Ascending aorta (tissue), 2 donors: Measurements from ENCODE around the gene FBLN5. TPM values are rescaled to one million over a fixed set of nuclear protein-coding genes. Genes with fewer than 3 reads are reported as not detected.

Source experiments
- DNase-seq, 2 donors: peaks; one replicate each; pipeline ENCODE4 v3.0.0-alpha.2; 2019; ENCODE audit warnings: low spot score in 2 of 2
- H3K27ac ChIP-seq, 2 donors: fragments of 200-600 bp; sonication (generic); one replicate each; pipeline ENCODE4 v1.5.1; 2016 to 2017; ENCODE audit warnings: mild to moderate bottlenecking in 1 of 2
- H3K27me3 ChIP-seq: fragments of 200-600 bp; sonication (generic); one replicate; pipeline ENCODE4 v1.5.1; 2017
- H3K36me3 ChIP-seq, 2 donors: fragments of 200-600 bp; sonication (generic); one replicate each; pipeline ENCODE4 v1.5.1; 2016
- H3K4me1 ChIP-seq, 2 donors: fragments of 200-600 bp; sonication (generic); one replicate each; pipeline ENCODE4 v1.5.1; 2016 to 2017; ENCODE audit warnings: mild to moderate bottlenecking in 1 of 2
- H3K4me3 ChIP-seq, 2 donors: fragments of 200-600 bp; sonication (generic); one replicate each; pipeline ENCODE4 v1.5.1; 2016 to 2017; ENCODE audit warnings: mild to moderate bottlenecking in 1 of 2
- H3K9me3 ChIP-seq, 2 donors: fragments of 200-600 bp; sonication (generic); one replicate each; pipeline ENCODE4 v1.5.1; 2016
- CTCF ChIP-seq, 3 experiments: fragments of 200-600 bp in 2 of 3; fragments of 450-650 bp in 1 of 3; sonication (generic) in 2 of 3; IDR thresholded peaks; one replicate each; pipeline ENCODE4 v1.5.1; 2016 to 2019; ENCODE audit warnings: antibody characterized with exemption in 3 of 3, mild to moderate bottlenecking in 1 of 3, moderate library complexity in 1 of 3
- intact Hi-C: fragments of 100-400 bp; cut with DNase I; formaldehyde crosslinking; loops from one replicate; pipeline ENCODE4 v1.15.1; 2023
- total RNA-seq: library from RNA; depleted of rRNA; stranded (reverse); fragments of >200 nt; gene quantifications from one replicate; pipeline ENCODE4 v1.1.0, GENCODE V29; 2016

The FBLN5 gene
- total RNA-seq, 1 donor from 2014 or later, result 280 TPM

- Histone ChIP-seq H3K4me1 (peaks cover 24 to 67% of the 10 kb centered on the region in 2 donors), H3K27ac (peak overlapping the region; percentile 60 to 91), H3K27me3 (no peaks in the 10 kb centered on the region), H3K4me3 (no peak overlapping the region), H3K9me3 (no peaks in the 10 kb centered on the region), H3K36me3 (peaks cover 57 to 67% of the 10 kb centered on the region in 2 donors)
- no peak for DNase-seq
- intact Hi-C loops, result no loop called here
- no peak for TF ChIP-seq CTCF (IDR thresholded peaks at IDR 0.05)
These were observed 12.8 kb downstream of the FBLN5 start for GRCh38 chr14:91934554-91935285.

- peaks cover 24 to 76% of the 10 kb centered on the region in 2 donors for H3K4me1 ChIP-seq
- no peaks in the 10 kb centered on the region for H3K9me3 ChIP-seq
- intact Hi-C loops, result no loop called here
- H3K27ac ChIP-seq, result peak overlapping the region; percentile 89 to 91
- H3K4me3 ChIP-seq, result peak overlapping the region in 1 of 2 donors; percentile 32
- H3K36me3 ChIP-seq, result peaks cover 27 to 37% of the 10 kb centered on the region in 2 donors
- H3K27me3 ChIP-seq, result no peaks in the 10 kb centered on the region
- no peak for TF ChIP-seq CTCF (IDR thresholded peaks at IDR 0.05)
- peak in 1 of 2 donors; percentile 86 for DNase-seq
These were observed 15.9 kb downstream of the FBLN5 start for GRCh38 chr14:91931478-91932088.

- intact Hi-C loops, result loop anchor here (10.0 kb wide), 1 partner anchor 175 kb away; the partner anchor contains the start of gene ATXN3
- Histone ChIP-seq H3K9me3 (no peaks in the 10 kb centered on the region), H3K27ac (peak overlapping the region; percentile 89 to 91), H3K36me3 (peaks cover 18 to 23% of the 10 kb centered on the region in 2 donors), H3K4me1 (peaks cover 38 to 82% of the 10 kb centered on the region in 2 donors), H3K4me3 (no peak overlapping the region), H3K27me3 (no peaks in the 10 kb centered on the region)
- TF ChIP-seq CTCF (IDR thresholded peaks at IDR 0.05), result no peak
- DNase-seq, result peak in 1 of 2 donors; percentile 77
These were observed 17.8 kb downstream of the FBLN5 start for GRCh38 chr14:91929700-91930099.

- TF ChIP-seq CTCF (IDR thresholded peaks at IDR 0.05), result no peak
- Histone ChIP-seq H3K27ac (peak overlapping the region; percentile 89 to 91), H3K4me3 (no peak overlapping the region), H3K27me3 (no peaks in the 10 kb centered on the region), H3K4me1 (peaks cover 42 to 91% of the 10 kb centered on the region in 2 donors), H3K36me3 (peaks cover 10 to 25% of the 10 kb centered on the region in 2 donors), H3K9me3 (no peaks in the 10 kb centered on the region)
- intact Hi-C loops, result loop anchor here (2.0 to 10.0 kb wide), 2 partner anchors 31 to 177 kb away; partner anchors contain the start of gene ATXN3
- DNase-seq, result no peak
These were observed 19.7 kb downstream of the FBLN5 start for GRCh38 chr14:91927800-91928199.

GRCh38 chr14:91927191-91927590 is 20.3 kb downstream of the FBLN5 start:
- no peak for TF ChIP-seq CTCF (IDR thresholded peaks at IDR 0.05)
- H3K27ac ChIP-seq, result peak overlapping the region; percentile 89 to 91
- H3K27me3 ChIP-seq, result no peaks in the 10 kb centered on the region
- H3K9me3 ChIP-seq, result no peaks in the 10 kb centered on the region
- peaks cover 44 to 91% of the 10 kb centered on the region in 2 donors for H3K4me1 ChIP-seq
- peaks cover 10 to 25% of the 10 kb centered on the region in 2 donors for H3K36me3 ChIP-seq
- intact Hi-C loops, result loop anchor here (2.0 to 10.0 kb wide), 2 partner anchors 30 to 178 kb away; partner anchors contain the start of gene ATXN3
- H3K4me3 ChIP-seq, result no peak overlapping the region
- no peak for DNase-seq
